PC-9 (cell line): ENCODE results near the gene CCDC93.

ENCODE experiments used
- EZH2 ChIP-seq: fragments of 200-600 bp; sonication (generic); IDR thresholded peaks from 2 replicates; pipeline ENCODE4 v1.8.0; 2017; ENCODE audit warnings: antibody characterized with exemption, low read depth
- TF ChIP-seq, protein P1 (sequence below): fragments of 200-600 bp; sonication (generic); conservative IDR thresholded peaks from 2 replicates; pipeline ENCODE4 v1.6.1; 2017; ENCODE audit warnings: mixed run types, antibody characterized with exemption, mild to moderate bottlenecking, moderate library complexity

DNA sequence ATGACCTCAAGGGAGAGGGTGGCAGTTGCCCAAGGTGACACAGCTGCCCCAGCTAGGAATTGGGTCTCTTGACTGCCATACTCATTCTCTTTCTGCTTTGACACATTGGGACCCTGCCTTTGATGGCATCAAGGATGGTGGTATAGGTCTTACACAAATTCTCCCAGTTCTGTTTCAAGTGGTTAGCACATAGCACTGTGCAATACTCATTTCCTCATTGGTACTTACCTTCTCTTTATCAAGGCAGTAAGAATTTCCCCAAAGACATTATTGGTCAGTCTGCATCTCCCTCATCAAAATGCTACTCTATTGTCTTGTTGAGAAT lies 35.9 kb upstream of the CCDC93 start:
- TF ChIP-seq, protein P1, sequence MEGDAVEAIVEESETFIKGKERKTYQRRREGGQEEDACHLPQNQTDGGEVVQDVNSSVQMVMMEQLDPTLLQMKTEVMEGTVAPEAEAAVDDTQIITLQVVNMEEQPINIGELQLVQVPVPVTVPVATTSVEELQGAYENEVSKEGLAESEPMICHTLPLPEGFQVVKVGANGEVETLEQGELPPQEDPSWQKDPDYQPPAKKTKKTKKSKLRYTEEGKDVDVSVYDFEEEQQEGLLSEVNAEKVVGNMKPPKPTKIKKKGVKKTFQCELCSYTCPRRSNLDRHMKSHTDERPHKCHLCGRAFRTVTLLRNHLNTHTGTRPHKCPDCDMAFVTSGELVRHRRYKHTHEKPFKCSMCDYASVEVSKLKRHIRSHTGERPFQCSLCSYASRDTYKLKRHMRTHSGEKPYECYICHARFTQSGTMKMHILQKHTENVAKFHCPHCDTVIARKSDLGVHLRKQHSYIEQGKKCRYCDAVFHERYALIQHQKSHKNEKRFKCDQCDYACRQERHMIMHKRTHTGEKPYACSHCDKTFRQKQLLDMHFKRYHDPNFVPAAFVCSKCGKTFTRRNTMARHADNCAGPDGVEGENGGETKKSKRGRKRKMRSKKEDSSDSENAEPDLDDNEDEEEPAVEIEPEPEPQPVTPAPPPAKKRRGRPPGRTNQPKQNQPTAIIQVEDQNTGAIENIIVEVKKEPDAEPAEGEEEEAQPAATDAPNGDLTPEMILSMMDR, result no peak
- no peak for TF ChIP-seq EZH2
